Smooth muscle cell (in vitro differentiated cells): ENCODE measurements around the gene SERINC5. TPM values are rescaled to one million over a fixed set of nuclear protein-coding genes. Genes with fewer than 3 reads are reported as not detected.
A peak's percentile ranks its signal among the peaks of the same experiment; 100 is the strongest.

ENCODE experiments used
- DNase-seq: peaks from one replicate; lab custom pipeline; 2025; ENCODE audit not compliant: unreplicated experiment; lab: John Stamatoyannopoulos, UW
- H2AFZ ChIP-seq: fragments of 200-600 bp; sonication (generic); 2 replicates; pipeline ENCODE4 v1.6.0; 2016; ENCODE audit warnings: antibody characterized with exemption, low read depth, mild to moderate bottlenecking
- H3F3A ChIP-seq: fragments of 200-600 bp; sonication (generic); 2 replicates; pipeline ENCODE4 v1.6.0; 2017; ENCODE audit warnings: antibody characterized with exemption, low read depth
- H3K27ac ChIP-seq: fragments of 200-600 bp; sonication (generic); 2 replicates; pipeline ENCODE4 v1.5.1; 2016; ENCODE audit warnings: low read depth, mild to moderate bottlenecking
- H3K27me3 ChIP-seq: fragments of 200-600 bp; sonication (generic); 2 replicates; pipeline ENCODE4 v1.6.1; 2016; ENCODE audit warnings: low read depth, mild to moderate bottlenecking
- H3K36me3 ChIP-seq: fragments of 200-600 bp; sonication (generic); 2 replicates; pipeline ENCODE4 v1.5.1; 2016; ENCODE audit warnings: low read depth
- H3K4me1 ChIP-seq: fragments of 200-600 bp; sonication (generic); 2 replicates; pipeline ENCODE4 v1.5.1; 2016; ENCODE audit warnings: low read depth
- H3K4me2 ChIP-seq: fragments of 200-600 bp; sonication (generic); 2 replicates; pipeline ENCODE4 v1.6.0; 2016; ENCODE audit warnings: mild to moderate bottlenecking
- H3K4me3 ChIP-seq: fragments of 200-600 bp; sonication (generic); 2 replicates; pipeline ENCODE4 v1.5.1; 2016; ENCODE audit warnings: mild to moderate bottlenecking
- H3K79me2 ChIP-seq: fragments of 200-600 bp; sonication (generic); 2 replicates; pipeline ENCODE4 v1.6.0; 2016; ENCODE audit warnings: low read depth, mild to moderate bottlenecking
- H3K9ac ChIP-seq: fragments of 200-600 bp; sonication (generic); 2 replicates; pipeline ENCODE4 v1.6.0; 2016; ENCODE audit warnings: low read depth
- H3K9me3 ChIP-seq: fragments of 200-600 bp; sonication (generic); replicated peaks from 2 replicates; pipeline ENCODE4 v1.5.1; 2016; ENCODE audit warnings: low read depth
- H4K20me1 ChIP-seq: fragments of 200-600 bp; sonication (generic); 2 replicates; pipeline ENCODE4 v1.6.0; 2016; ENCODE audit warnings: low read depth
- WGBS: methylation state at CpG from one replicate; pipeline ENCODE4 v1.1.7; 2016; ENCODE audit warnings: low lambda C conversion rate; 5-methylcytosine and 5-hydroxymethylcytosine counted together
- polyA plus RNA-seq: library from polyadenylated mRNA; unstranded; fragments of >200 nt; fragmentation: Nextera tagmentation; extraction: Ambion mirVana; gene quantifications from 2 replicates; pipeline ENCODE4 v1.2.1, GENCODE V29; 2016
- total RNA-seq: library from RNA; depleted of rRNA; stranded (reverse); fragments of >200 nt; gene quantifications from 2 replicates; pipeline ENCODE4 v1.2.3, GENCODE V29; 2014
- TF ChIP-seq, protein P1 (sequence below): fragments of 200-600 bp; sonication (generic); IDR thresholded peaks from 2 replicates; pipeline ENCODE4 v1.5.1; 2017; ENCODE audit warnings: borderline replicate concordance, mild to moderate bottlenecking, antibody characterized with exemption; ENCODE audit not compliant: insufficient read depth, poor library complexity, severe bottlenecking

SERINC5 gene
- total and polyA plus RNA-seq, 2 experiments from 2014 or later, result 4.5 to 37.0 TPM

GRCh38 chr5:80259511-80260203 is 3.8 kb upstream of the SERINC5 start:
- Histone ChIP-seq H3K36me3 (no peaks in the 10 kb centered on the region), H3K27me3 (no peaks in the 10 kb centered on the region), H3K4me3 (no peak overlapping the region), H3K27ac (no peak overlapping the region), H3K9me3 (no peaks in the 10 kb centered on the region), H3K9ac (no peak overlapping the region), H4K20me1 (peaks cover 6% of the 10 kb centered on the region), H2AFZ (no peak overlapping the region), H3K79me2 (no peaks in the 10 kb centered on the region), H3K4me1 (peaks cover 11% of the 10 kb centered on the region), H3K4me2 (no peak overlapping the region), H3F3A (no peaks in the 10 kb centered on the region)
- no peak for DNase-seq
- TF ChIP-seq, protein P1, sequence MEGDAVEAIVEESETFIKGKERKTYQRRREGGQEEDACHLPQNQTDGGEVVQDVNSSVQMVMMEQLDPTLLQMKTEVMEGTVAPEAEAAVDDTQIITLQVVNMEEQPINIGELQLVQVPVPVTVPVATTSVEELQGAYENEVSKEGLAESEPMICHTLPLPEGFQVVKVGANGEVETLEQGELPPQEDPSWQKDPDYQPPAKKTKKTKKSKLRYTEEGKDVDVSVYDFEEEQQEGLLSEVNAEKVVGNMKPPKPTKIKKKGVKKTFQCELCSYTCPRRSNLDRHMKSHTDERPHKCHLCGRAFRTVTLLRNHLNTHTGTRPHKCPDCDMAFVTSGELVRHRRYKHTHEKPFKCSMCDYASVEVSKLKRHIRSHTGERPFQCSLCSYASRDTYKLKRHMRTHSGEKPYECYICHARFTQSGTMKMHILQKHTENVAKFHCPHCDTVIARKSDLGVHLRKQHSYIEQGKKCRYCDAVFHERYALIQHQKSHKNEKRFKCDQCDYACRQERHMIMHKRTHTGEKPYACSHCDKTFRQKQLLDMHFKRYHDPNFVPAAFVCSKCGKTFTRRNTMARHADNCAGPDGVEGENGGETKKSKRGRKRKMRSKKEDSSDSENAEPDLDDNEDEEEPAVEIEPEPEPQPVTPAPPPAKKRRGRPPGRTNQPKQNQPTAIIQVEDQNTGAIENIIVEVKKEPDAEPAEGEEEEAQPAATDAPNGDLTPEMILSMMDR, result no peak
- 96% methylated on average over 6 of the region's 6 CpGs for WGBS

- Histone ChIP-seq H3F3A (no peaks in the 10 kb centered on the region), H3K79me2 (peaks cover 34% of the 10 kb centered on the region), H3K36me3 (no peaks in the 10 kb centered on the region), H3K27ac (peak overlapping the region; percentile 82), H3K4me2 (peak overlapping the region; percentile 84), H3K4me1 (peaks cover 40% of the 10 kb centered on the region), H3K4me3 (peak overlapping the region; percentile 64), H4K20me1 (peaks cover 13% of the 10 kb centered on the region), H3K27me3 (no peaks in the 10 kb centered on the region), H2AFZ (peak overlapping the region; percentile 52), H3K9ac (peak overlapping the region; percentile 81), H3K9me3 (no peaks in the 10 kb centered on the region)
- under 1% methylated on average over 29 of the region's 37 CpGs for WGBS
- TF ChIP-seq, protein P1, result no peak
- peak; percentile 67 for DNase-seq
Observed at GRCh38 chr5:80255431-80255810, 427 bp downstream of the SERINC5 start.

DNA sequence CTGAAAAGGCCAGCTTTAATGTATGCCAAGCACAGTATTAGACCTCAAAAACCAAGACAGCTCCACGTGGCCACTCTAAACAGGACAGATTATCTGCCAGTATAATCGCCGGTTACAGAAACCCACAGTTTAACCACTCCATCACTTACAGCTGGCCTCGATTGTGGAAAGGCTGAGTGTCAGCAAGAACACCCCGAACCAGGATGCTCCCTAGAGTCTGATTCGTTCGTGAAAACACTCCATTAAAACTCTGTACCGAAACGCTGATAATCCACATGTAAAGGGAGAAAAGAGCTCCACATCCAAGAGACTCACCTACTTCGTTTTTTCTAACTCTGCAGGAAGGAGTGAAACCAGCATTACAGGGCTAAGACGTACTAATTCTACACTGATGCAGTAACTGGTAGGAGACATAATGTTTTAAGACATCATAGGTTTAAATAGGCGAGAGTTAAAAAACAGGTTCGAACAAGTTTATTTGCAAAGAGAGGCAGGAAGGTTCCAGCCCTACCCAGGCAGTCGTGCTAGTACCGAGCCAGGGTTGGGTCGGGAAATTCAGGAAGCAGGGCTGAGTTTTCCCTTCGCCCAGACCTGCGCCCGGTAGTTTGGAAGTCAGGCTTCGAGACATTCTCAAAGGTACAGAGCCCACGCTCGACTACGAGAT is 949 bp downstream of the SERINC5 start:
- Histone ChIP-seq H4K20me1 (peaks cover 13% of the 10 kb centered on the region), H3K36me3 (no peaks in the 10 kb centered on the region), H3K4me1 (peaks cover 40% of the 10 kb centered on the region), H3K27me3 (no peaks in the 10 kb centered on the region), H3K9me3 (no peaks in the 10 kb centered on the region), H3K9ac (peak overlapping the region; percentile 81), H3K4me2 (peak overlapping the region; percentile 84), H3K4me3 (peak overlapping the region; percentile 64), H3K27ac (peak overlapping the region; percentile 82), H2AFZ (peak overlapping the region; percentile 52), H3K79me2 (peaks cover 39% of the 10 kb centered on the region), H3F3A (no peaks in the 10 kb centered on the region)
- TF ChIP-seq, protein P1, result no peak
- WGBS, result under 1% methylated on average over 23 of the region's 23 CpGs
- DNase-seq, result no peak
